K562 (cell line): Measurements from ENCODE around the gene STK11. TPM values are rescaled to one million over a fixed set of nuclear protein-coding genes. Genes with fewer than 3 reads are reported as not detected.

Experiments
- KLF10 ChIP-seq: fragments of 250-450 bp; sonication (Bioruptor Pico); IDR thresholded peaks from 2 replicates; pipeline ENCODE4 v1.6.1; 2021; ENCODE audit warnings: matching md5 sums
- MXI1 ChIP-seq: IDR thresholded peaks from 2 replicates; pipeline ENCODE4 v1.6.1; 2011; ENCODE audit warnings: low read depth, mild to moderate bottlenecking, improper control_type of control experiment, low read length
- PHB2 ChIP-seq: fragments of 450-650 bp; IDR thresholded peaks from 2 replicates; pipeline ENCODE4 v1.6.1; 2017; ENCODE audit warnings: low read depth
- polyA plus RNA-seq, 8 experiments: library from polyadenylated mRNA; depleted of rRNA in 4 of 8; stranded (reverse) in 5 of 8; unstranded in 3 of 8; fragments of >200 nt; fragmentation: Nextera tagmentation in 2 of 8; fragmentation: Illumina TruSeq in 1 of 8; extraction: Ambion mirVana in 2 of 8; extraction: Trizol in 1 of 8; gene quantifications; 2 replicates each; pipeline versions ENCODE4 v1.2.1 to v1.2.3, GENCODE V29; 2011 to 2014; ENCODE audit warnings: inconsistent platforms in 1 of 8, missing spikeins in 1 of 8
- total RNA-seq, 7 experiments: library from RNA; depleted of rRNA in 6 of 7; stranded (reverse); fragments of >200 nt in 6 of 7; fragmentation: Illumina TruSeq in 2 of 7; extraction: Trizol in 2 of 7; gene quantifications; 2 replicates each; pipeline versions ENCODE4 v1.2.1 to v1.2.3, GENCODE V29; 2011 to 2021; ENCODE audit warnings: low replicate concordance in 1 of 7
- TF ChIP-seq, protein P1 (sequence below): IDR thresholded peaks from 2 replicates; pipeline ENCODE4 v1.6.1; 2016; ENCODE audit warnings: missing genetic modification characterization, missing compliant biosample characterization
- TF ChIP-seq, protein P2 (sequence below): fragments of 250-450 bp; sonication (Bioruptor Pico); IDR thresholded peaks from 2 replicates; pipeline ENCODE4 v1.4.0; 2020; ENCODE audit warnings: mild to moderate bottlenecking, moderate library complexity

STK11 gene
- total and polyA plus RNA-seq, 9 of the 15 experiments (the other 6 are each of a cell fraction or from before 2014, with no cell fraction given) = 0.15 to 96.5 (median 31.7) TPM

DNA sequence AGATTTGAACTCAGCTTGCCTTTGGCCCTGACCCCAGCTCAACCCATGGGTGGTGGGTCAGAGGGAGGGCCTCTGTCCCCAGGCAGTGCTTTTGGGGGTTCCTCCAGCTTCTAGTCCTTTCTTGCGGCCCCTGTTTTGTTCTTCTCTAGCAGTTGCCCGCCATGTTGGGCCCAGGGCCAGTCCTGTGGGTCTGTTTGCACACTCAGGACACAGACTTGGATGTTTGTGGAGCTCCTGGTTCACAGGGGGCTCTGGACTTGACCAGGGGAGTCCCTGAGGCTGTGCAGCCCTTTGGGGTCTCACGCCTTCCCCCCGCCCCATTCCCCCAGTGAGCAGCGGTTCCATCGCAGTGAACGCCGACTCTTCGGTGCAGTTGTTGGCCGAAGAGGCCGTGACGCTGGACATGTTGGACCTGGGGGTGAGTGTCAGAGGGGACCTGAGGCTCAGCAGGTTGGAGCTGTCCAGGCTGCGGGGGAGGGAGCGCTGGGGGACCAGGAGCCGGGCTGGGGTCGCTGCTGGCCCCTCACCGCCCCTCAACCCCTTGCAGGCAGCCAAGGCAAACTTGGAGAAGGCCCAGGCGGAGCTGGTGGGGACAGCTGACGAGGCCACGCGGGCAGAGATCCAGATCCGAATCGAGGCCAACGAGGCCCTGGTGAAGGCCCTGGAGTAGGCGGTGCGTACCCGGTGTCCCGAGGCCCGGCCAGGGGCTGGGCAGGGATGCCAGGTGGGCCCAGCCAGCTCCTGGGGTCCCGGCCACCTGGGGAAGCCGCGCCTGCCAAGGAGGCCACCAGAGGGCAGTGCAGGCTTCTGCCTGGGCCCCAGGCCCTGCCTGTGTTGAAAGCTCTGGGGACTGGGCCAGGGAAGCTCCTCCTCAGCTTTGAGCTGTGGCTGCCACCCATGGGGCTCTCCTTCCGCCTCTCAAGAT is 38.5 kb downstream of the STK11 start (continued):
- TF ChIP-seq, protein P1, sequence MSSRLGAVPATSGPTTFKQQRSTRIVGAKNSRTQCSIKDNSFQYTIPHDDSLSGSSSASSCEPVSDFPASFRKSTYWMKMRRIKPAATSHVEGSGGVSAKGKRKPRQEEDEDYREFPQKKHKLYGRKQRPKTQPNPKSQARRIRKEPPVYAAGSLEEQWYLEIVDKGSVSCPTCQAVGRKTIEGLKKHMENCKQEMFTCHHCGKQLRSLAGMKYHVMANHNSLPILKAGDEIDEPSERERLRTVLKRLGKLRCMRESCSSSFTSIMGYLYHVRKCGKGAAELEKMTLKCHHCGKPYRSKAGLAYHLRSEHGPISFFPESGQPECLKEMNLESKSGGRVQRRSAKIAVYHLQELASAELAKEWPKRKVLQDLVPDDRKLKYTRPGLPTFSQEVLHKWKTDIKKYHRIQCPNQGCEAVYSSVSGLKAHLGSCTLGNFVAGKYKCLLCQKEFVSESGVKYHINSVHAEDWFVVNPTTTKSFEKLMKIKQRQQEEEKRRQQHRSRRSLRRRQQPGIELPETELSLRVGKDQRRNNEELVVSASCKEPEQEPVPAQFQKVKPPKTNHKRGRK (tag) = no peak
- TF ChIP-seq, protein P2, sequence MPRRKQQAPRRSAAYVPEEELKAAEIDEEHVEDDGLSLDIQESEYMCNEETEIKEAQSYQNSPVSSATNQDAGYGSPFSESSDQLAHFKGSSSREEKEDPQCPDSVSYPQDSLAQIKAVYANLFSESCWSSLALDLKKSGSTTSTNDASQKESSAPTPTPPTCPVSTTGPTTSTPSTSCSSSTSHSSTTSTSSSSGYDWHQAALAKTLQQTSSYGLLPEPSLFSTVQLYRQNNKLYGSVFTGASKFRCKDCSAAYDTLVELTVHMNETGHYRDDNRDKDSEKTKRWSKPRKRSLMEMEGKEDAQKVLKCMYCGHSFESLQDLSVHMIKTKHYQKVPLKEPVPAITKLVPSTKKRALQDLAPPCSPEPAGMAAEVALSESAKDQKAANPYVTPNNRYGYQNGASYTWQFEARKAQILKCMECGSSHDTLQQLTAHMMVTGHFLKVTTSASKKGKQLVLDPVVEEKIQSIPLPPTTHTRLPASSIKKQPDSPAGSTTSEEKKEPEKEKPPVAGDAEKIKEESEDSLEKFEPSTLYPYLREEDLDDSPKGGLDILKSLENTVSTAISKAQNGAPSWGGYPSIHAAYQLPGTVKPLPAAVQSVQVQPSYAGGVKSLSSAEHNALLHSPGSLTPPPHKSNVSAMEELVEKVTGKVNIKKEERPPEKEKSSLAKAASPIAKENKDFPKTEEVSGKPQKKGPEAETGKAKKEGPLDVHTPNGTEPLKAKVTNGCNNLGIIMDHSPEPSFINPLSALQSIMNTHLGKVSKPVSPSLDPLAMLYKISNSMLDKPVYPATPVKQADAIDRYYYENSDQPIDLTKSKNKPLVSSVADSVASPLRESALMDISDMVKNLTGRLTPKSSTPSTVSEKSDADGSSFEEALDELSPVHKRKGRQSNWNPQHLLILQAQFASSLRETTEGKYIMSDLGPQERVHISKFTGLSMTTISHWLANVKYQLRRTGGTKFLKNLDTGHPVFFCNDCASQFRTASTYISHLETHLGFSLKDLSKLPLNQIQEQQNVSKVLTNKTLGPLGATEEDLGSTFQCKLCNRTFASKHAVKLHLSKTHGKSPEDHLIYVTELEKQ = no peak
- TF ChIP-seq PHB2 (no peak), KLF10 (CRISPR knock-in tag) (no peak), MXI1 (no peak)
